GM19438 (cell line): Measurements from ENCODE around the gene OSBPL2.

Experiments used
- ATAC-seq: cut with Tn5 transposase; IDR thresholded peaks from one replicate; pipeline ENCODE4 v1.9.1; 2021; ENCODE audit warnings: low read depth; ENCODE audit not compliant: unreplicated experiment

Gene OSBPL2

DNA sequence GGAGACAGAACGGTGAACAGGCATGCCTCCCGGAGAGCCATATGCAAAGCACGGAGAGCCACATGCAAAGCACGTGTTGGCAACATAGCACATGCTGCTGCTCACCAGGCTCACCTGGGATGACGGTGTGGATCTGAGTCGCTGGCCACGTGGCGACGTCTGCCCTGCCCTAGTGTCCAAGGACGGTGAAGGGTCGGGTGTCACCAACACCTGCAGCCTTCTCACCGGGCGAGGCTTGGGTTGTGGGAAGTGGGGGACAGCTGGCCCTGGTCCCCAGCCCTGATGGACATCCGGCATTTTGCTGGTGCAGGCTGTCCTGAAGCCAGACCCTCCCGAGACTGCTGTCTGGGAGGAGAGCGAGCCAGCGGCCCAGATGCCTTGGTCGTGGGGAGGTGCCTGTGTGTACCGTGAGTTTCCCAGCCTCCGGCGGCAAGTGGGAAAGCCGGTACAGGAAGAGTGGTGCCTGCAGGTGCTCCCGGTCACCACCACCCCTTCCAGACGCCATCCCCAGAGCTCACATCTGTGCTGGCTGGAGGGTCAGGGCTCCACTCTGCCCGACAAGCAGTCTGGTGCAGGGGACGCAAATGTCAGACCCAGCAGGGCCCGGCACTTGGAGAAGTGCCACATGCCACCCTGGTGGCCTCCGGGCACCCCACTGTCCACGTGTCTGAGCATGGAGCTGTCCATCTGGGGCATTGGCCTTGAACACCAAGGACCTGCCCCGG is 58.6 kb downstream of the OSBPL2 start:
- no peak for ATAC-seq

DNA sequence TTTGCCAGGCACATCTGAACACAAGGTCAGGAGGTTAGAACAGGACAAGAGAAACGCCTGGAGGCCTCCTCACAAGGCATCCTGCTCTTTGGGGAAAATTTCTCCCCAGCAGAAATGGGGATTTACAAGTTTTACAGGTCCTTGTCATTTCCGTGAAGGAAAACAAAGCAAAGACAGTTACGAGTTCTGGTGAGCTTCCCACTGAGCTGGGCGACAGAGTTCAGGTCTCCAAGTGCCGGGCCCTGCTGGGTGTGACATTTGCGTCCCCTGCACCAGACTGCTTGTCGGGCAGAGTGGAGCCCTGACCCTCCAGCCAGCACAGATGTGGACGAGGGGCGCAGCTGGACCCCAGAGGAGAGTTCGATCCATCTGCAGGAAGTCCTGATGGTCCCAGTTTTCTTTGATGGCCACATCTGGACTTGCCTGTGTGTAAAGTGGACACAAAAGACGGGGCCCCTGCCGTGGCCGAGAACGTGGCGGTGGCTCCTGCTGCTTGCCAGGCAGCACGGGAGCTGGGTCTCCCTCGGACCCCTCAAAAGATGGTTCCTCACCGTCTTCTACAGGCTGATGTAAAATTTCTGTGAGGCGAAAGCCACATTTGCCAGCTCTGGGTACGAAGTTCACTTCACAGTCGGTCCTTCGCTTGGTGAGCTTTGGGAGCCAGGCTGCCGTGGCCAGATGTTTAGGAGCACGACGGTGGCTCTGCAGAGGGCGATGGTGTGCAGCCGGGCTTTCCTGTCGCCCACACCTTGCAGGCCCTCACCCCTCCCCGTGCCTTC is 59.3 kb downstream of the OSBPL2 start:
- no peak for ATAC-seq

DNA sequence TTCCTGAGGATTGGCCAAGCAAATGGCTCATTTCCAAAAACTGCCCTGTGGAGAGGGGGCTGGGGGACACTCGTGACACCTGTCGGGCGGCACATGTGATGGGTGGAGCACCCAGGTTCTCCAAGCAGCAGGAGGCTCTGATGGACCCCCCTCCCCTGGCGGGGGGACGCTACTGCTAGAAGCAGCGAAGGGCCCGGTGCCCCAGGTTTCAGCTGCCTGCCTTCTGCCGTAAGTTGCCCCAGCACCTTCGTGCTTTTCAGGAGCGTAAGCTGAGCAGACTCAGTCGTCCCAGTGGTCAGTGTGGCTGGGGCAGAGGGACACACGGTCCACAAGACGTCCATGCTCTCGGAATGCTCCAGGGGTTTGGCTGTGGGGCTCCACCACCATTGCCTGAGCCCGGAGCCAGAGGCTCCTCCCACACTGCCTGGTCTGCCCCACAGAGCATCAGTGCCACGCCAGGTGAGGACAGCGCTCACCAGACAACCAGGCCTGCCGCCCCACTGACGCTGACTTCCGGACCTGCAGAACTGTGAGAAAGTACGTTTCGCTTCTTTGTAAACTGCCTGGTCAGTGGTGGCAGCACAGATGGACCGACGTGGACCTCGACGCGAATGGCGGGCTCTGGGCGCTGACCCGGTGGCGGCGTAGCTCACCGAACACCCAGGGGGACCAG is 60.4 kb downstream of the OSBPL2 start:
- ATAC-seq, result no peak

DNA sequence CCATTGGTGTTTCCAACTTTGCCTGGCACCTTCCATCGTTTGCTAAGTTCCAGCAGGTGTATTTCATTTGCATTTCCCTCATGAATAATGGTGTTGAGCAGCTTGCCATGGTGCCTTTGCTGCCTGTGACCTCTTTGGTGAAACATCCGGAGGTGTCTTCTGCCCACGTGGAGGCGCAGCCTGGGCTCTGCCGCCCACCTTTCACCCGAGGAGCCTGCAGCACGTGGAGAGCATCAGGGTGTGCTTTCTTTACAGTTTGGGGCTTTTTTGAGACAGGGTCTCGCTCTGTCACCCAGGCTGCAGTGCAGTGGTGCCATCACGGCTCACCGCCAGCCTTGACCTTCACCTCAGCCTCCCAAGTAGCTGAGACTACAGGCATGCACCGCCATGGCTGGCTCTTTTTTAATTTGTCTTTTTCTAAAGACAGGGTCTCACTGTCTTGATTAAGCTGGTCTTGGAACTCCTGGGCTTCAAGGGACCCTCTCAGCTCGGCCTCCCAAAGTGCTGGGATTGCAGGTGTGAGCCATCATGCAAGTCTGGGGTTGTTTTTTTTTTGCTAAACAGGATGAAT is 61.4 kb downstream of the OSBPL2 start:
- ATAC-seq, result no peak

DNA sequence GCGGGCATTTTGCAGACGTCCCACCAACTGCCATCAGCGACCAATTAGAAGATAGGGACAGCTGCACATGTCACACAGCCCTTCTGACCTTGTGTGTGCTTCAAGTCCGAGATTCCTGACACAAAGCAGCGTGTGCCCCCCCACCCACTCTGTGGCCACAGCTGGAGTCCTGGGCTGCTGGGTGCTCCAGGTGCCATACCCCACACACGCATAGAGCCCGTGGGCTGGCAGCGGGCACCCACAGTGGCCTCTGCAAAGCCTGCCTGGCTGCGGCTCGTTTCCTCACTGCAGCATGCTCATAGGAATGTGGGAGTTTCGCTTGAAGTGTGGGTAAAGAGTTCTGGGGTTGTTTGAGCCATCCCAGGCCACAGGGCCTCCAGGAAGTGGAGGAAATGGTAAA is 62.0 kb downstream of the OSBPL2 start:
- ATAC-seq, result no peak

DNA sequence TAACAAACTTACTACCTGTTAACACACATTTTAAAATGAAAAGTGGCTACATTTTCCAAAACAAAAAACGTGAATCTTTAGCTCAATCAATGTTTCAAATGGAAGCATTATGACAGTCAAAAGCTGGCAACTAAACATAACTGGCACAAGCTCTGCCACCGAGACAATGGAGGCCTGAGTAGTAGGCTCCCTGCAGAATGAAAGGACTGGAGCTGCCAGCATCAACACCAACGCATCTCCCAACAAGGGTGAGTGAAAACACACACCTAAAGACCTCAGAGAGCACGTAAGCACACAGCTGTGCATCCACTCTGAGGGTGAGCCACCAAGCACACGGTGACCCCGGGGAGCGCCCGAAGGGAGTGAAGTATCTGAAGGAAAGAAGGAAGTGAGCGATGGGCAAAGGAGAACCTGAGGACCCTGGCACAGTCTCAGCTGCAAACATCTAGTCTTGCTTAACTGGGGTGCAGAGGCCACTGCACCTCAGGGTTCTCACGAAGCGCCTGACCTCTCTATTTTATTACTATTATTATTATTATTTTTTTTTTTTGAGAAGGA is 62.9 kb downstream of the OSBPL2 start:
- no peak for ATAC-seq

DNA sequence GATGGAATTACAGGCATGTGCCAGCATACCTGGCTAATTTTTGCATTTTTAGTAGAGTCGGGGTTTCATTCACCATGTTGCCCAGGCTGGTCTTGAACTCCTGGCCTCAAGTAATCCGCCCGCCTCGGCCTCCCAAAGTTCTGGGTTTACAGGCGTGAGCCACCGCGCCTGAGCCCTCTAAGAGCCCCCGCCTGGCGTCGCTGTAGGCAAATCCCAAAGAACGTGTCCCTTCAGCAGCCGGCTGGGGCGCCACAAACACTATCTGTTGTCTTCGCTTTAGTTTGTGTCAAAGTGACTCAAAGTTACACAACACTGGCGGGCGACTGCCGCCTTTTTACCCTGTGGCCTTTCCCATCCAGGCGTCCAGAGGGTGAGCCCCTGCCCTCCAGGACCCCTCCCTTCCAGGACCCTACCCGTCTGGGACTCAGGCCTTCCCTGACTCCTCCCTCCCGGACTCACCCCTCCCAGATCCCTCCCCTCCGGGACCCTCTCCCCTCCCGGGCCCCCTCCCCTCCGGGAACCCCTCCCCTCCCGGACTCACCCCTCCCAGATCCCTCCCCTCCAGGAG is 63.5 kb downstream of the OSBPL2 start:
- ATAC-seq, result peak; percentile 37

DNA sequence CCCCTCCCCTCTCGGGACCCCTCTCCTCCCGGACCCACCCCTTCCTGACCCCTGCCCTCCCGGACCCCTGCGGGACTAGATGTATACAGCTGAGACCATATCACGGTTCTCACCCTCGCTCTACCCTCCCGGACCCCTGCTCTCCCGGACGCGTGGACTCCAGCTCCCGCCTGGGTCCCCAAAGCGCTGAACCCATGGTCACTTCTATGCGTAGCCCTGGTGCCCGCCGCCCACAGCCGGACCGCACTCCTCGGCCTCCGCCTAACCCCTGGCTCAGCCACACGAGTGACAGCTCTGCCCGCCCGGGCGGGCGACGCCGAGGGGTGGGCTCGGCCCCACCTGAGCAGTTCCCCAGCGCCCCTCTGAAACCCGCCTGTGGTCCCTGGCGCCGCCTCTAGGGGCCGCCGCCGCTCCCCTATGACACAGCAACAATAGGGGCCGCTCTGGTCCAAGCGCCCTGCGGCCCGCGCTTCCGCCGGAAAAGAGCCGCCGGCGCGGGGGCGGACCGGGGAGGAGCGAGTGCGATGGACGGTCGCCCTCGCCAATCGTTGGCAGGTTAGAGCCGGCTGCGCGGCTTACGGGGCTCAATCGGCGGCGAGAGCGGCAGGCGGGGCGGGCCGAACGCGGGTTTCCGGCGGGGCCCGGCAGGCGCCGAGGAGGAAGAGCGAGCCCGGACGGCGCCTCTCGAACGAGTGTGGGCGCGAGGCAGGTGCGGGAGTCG is 64.2 kb downstream of the OSBPL2 start, which contains the start of gene ADRM1:
ADRM1 (plus strand) TSS at position 657 of the 721 bp plus-strand sequence. CDS start 572 bp downstream, outside the sequence.
- peak; percentile 80 for ATAC-seq

DNA sequence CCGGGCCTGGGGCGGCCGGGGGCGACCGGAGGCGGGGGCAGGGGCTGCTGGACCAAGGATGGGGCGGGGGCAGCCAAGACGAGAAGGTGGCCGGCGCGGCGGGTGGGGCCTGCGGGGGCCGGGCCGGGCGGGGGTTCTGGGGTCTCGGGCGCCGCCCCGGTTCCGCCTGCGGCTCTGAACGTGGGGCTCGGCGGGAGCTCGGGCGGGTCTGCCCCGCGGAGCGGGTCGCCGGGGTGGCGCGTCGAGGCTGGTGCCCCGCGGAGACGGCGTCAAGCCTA is 64.7 kb downstream of the OSBPL2 start:
- ATAC-seq, result no peak

DNA sequence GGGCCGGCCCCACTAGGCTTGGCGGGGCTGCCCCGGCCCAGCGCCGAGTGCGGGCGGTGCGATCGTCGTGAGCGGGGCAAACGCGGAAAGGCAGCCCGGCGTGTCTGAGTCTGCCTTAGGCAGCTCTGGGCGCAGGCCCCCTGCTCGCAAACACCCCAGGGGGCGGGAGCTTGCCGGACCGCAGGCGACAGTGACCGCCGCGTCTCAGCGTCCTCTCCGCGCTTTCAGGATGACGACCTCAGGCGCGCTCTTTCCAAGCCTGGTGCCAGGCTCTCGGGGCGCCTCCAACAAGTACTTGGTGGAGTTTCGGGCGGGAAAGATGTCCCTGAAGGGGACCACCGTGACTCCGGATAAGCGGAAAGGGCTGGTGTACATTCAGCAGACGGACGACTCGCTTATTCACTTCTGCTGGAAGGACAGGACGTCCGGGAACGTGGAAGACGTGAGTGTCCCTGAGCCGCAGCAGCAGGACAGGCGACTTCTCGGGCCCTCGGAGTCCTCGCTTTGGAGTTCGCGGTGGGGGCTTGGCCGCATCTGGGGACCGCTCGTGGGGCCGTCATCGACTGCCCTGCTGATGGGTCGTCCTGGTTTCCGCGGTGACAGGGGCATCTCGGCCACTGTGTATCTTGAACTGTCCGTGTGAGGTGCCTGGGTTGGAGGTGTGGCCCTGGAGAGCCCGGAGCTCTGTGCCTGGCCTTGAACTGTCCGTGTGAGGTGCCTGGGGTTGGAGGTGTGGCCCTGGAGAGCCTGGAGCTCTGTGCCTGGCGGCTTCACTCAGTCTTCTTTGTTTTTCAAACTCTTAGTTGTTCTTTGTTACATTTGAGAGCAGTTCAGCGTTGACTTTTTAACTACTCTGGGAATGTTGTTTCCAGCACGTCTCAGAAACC is 65.3 kb downstream of the OSBPL2 start:
- no peak for ATAC-seq

DNA sequence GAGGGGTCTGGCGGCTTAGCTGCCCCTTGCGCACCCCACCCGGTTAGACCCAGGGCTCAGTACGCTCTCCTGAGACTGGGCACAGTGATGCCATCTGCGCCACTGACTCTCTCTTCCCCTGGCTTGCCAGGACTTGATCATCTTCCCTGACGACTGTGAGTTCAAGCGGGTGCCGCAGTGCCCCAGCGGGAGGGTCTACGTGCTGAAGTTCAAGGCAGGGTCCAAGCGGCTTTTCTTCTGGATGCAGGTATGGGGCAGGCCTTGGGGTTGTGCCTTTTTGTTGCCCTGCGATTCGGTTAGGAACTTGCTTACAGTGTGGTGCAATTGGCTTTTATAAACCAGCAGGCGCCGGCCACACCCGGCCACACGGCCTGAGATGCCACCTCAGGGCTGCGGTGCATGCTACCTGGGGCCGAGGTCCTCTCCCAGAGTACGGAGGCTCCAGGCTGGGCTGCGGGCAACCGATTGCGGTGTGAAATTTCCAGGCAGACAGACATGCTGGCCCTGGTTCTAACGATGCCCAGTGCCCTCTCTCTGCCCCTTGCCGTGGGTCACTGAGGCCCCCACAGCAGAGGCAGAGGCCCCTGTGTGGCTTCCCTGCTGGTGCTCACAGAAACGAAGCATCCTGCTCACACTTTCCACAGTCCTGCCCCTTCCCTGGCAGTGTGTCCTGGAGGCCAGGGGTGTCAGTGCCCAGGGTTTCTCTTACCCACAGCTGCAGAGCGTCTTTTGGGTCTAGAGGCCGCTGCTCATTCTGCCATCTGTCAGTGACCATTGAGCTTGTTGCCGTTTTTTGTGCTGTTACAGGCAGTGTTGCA is 66.2 kb downstream of the OSBPL2 start:
- ATAC-seq, result no peak

DNA sequence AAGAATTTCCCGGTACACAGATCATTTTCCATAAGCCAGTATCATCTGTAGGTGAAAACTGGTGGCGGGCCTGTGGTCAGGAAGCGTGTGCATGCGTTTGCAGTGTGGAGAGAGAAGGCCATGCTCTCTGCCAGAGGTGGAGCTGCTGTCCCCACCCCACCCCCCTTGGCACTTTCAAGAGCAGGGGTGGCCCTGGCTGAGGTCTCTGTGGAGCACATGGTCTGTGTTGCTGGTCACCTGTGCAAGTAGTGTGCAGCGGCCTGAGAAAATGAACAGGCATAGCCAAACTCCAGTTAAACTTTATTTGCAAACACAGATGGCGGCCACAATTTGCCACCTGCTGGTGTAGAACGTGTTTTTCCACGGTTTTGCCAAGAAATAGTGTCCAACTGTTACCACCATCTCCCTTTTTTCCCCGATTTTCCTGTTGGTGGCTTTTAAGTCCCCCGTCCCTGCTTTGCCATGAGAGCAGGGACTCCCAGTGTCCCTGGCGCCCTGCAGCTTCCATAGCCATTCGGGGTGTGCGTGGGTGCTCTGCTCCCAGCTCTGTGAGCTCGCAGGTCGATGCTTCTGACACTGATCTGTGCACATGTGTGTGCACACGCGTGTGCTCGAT is 66.9 kb downstream of the OSBPL2 start:
- no peak for ATAC-seq

DNA sequence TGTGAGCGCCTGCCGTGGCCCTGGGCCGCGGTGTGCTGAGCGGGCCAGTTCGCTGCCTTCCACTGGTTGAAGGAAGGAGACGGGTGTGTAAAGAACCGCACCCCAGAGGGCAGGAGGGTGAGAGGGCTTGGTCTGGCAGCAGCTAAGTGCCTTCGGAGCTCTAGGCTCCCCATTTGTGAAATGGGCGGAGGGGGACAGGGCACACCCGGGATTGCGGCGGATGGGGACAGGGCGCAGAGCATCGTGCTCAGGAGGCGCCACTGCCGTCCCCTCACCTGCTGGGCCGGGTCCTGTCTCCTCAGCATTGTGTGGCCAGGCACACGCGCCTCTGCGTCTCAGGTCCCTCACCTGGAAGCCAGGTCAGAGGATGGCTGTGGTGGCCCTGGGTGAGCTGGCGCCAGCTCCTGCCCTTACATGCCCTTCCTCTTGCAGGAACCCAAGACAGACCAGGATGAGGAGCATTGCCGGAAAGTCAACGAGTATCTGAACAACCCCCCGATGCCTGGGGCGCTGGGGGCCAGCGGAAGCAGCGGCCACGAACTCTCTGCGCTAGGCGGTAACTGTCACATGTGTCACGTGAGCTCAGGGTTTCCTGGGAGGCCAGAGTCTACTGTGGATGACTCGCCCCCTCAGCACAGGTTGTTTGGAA is 67.6 kb downstream of the OSBPL2 start:
- ATAC-seq, result no peak

DNA sequence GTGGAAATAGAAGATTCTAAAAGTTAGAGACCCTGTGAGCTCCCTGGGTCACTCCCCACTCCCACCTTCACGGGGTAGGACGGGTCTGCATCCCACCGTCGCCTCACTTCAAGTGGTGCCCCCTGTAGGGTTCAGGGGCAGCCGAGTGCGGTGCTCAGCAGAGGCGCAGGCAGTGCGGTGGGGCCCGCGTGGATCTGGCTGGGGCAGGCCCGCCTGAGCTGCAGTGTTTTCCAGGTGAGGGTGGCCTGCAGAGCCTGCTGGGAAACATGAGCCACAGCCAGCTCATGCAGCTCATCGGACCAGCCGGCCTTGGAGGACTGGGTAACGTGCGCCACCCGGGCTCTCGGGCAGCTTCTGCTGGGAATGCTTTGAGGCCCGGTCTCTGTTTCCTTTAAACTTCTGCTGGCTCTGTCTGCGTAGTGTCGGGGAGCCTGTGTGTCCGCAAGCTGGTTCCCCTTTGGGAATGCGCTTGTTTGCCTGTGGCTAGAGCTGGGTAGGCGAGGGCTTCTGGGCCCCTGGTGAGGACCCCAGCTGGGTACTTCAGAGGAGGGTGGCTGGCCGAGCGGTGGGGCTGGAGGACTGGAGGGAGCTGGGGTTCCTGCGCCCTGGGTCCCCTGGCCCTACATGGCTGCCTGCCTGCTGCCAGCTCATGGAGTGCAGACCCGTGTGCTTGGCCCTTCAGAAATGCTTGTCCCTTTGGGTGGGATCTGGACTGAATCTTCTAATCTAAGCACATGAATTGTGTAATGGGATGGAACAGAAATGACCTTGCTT is 68.3 kb downstream of the OSBPL2 start:
- ATAC-seq, result no peak

DNA sequence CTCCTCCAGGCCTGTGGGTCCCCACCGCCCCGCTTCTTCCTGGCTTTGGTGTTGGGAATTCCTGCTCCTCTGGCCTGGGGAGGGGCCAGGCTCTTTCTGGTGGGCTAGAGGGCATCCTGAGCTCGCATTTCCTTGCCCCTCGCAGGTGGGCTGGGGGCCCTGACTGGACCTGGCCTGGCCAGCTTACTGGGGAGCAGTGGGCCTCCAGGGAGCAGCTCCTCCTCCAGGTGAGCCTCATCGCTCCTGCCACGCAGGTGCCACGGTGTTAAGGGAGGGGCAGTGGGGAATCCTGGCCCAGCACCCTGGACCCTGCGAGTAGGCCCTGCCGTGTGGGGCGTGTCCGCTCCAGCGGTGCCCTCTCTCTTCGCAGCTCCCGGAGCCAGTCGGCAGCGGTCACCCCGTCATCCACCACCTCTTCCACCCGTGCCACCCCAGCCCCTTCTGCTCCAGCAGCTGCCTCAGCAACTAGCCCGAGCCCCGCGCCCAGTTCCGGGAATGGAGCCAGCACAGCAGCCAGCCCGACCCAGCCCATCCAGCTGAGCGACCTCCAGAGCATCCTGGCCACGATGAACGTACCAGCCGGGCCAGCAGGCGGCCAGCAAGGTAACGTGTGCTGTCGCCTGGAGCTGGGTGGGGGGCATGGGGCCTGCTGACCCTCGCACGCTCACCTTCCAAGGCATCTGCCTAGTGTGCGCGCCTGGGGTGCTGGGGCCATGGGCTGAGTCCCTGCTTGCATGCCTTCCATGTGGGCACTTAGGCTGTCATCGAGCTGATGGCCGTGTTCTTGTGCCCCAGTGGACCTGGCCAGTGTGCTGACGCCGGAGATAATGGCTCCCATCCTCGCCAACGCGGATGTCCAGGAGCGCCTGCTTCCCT is 69.1 kb downstream of the OSBPL2 start:
- no peak for ATAC-seq
